ENCODE results near the gene ESPN.
"Not testable (repeated sequence)": the region's sequence is repeated elsewhere in the genome, so short reads cannot be mapped to it uniquely, and the experiment has no call there.

ESPN gene

DNA sequence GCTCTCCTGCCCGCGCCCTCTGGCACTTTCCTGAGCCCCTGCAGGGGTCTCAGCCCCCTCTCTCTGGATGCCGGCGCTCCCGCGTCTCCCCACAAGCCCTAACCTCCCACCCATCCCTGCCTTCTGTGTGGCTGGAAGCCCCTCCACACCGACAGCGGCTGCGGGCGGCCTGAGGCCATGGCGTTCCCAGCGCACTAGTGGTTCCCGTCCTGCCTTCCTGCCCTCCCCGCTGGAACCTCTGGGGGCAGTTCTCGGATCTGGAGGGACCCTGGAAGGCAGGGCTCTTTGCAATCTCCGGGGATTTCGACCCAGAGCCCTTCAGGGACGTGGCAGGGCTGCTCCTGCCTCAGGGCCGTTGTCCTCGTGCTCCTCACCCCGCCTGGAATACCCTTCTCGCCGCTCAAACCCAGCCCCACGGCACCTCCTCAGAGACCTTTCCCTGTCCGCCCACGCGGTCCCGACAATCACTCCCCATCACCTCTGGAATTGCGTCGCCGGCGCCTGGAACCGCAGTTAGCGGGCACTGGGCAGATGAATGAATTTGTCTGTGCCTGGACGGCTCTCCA lies 493 bp upstream of the ESPN start:
- no peak for TF ChIP-seq ZNF274 (IDR thresholded peaks at IDR 0.05; ENCODE audit: low read depth, low read length)
- TF ChIP-seq YY1 (IDR thresholded peaks at IDR 0.05; ENCODE audit: insufficient read depth, insufficient read length) = no peak
- TF ChIP-seq SUZ12 (IDR thresholded peaks at IDR 0.05; ENCODE audit: extremely low read depth, insufficient read depth, insufficient read length) = no peak
- Histone ChIP-seq H3K9me3 (ENCODE audit: insufficient read depth, low read length) (no peaks in the 10 kb centered on the region), H3K27me3 (ENCODE audit: insufficient read depth, insufficient read length) (peaks cover 64% of the 10 kb centered on the region), H3K9ac (ENCODE audit: insufficient read length, low read depth) (no peak overlapping the region), H3K4me3 (ENCODE audit: insufficient read length, low read depth) (no peak overlapping the region), H3K36me3 (ENCODE audit: insufficient read depth, insufficient read length, low read length) (no peaks in the 10 kb centered on the region), H3K4me1 (ENCODE audit: insufficient read depth, insufficient read length) (no peaks in the 10 kb centered on the region)
- DNase-seq (ENCODE audit: low read depth, low spot score) = no peak

DNA sequence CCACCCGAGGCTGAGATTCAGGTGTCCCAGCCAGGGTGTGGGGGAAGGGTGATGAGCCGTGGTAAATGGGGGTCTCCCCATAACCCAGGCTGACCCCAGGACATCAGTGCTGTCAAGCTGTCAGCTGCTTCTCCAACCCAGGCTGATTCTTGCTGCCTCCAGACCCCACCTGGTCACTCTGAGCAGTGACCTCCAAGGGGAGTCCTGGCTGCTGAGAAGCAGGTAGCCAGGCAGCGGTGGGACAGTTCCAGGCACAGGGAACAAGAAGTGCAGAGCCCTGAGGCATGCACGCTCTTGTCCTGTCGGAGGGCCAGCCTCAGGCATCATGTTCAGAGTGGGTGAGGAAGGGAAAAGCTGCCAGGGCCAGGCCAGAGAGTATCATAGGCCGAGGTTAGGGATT lies 1.1 kb downstream of the ESPN start:
- Histone ChIP-seq H3K4me1 (ENCODE audit: insufficient read depth, insufficient read length) (no peaks in the 10 kb centered on the region), H3K27me3 (ENCODE audit: insufficient read depth, insufficient read length) (peaks cover 53% of the 10 kb centered on the region), H3K4me3 (ENCODE audit: insufficient read length, low read depth) (no peak overlapping the region), H3K36me3 (ENCODE audit: insufficient read depth, insufficient read length, low read length) (no peaks in the 10 kb centered on the region), H3K9ac (ENCODE audit: insufficient read length, low read depth) (no peak overlapping the region), H3K9me3 (ENCODE audit: insufficient read depth, low read length) (no peaks in the 10 kb centered on the region)
- DNase-seq (ENCODE audit: low read depth, low spot score) = no peak
- TF ChIP-seq SUZ12 (IDR thresholded peaks at IDR 0.05; ENCODE audit: extremely low read depth, insufficient read depth, insufficient read length) = no peak
- no peak for TF ChIP-seq YY1 (IDR thresholded peaks at IDR 0.05; ENCODE audit: insufficient read depth, insufficient read length)
- TF ChIP-seq ZNF274 (IDR thresholded peaks at IDR 0.05; ENCODE audit: low read depth, low read length) = no peak

- Histone ChIP-seq H3K4me3 (ENCODE audit: insufficient read length, low read depth) (no peak overlapping the region), H3K36me3 (ENCODE audit: insufficient read depth, insufficient read length, low read length) (no peaks in the 10 kb centered on the region), H3K9ac (ENCODE audit: insufficient read length, low read depth) (no peak overlapping the region), H3K4me1 (ENCODE audit: insufficient read depth, insufficient read length) (peaks cover 2% of the 10 kb centered on the region), H3K9me3 (ENCODE audit: insufficient read depth, low read length) (no peaks in the 10 kb centered on the region), H3K27me3 (ENCODE audit: insufficient read depth, insufficient read length) (peaks cover 46% of the 10 kb centered on the region)
- no peak for DNase-seq (ENCODE audit: low read depth, low spot score)
- TF ChIP-seq YY1 (IDR thresholded peaks at IDR 0.05; ENCODE audit: insufficient read depth, insufficient read length) = no peak
Measured at GRCh38 chr1:6426277-6426971, 1.8 kb downstream of the ESPN start.

- TF ChIP-seq ZNF274 (IDR thresholded peaks at IDR 0.05; ENCODE audit: low read depth, low read length) = no peak
- TF ChIP-seq YY1 (IDR thresholded peaks at IDR 0.05; ENCODE audit: insufficient read depth, insufficient read length) = no peak
- Histone ChIP-seq H3K9me3 (ENCODE audit: insufficient read depth, low read length) (no peaks in the 10 kb centered on the region), H3K9ac (ENCODE audit: insufficient read length, low read depth) (no peak overlapping the region), H3K4me1 (ENCODE audit: insufficient read depth, insufficient read length) (peaks cover 2% of the 10 kb centered on the region), H3K4me3 (ENCODE audit: insufficient read length, low read depth) (no peak overlapping the region), H3K27me3 (ENCODE audit: insufficient read depth, insufficient read length) (peaks cover 40% of the 10 kb centered on the region), H3K36me3 (ENCODE audit: insufficient read depth, insufficient read length, low read length) (no peaks in the 10 kb centered on the region)
- no peak for DNase-seq (ENCODE audit: low read depth, low spot score)
Measured at GRCh38 chr1:6426972-6427350, 2.4 kb downstream of the ESPN start.

DNA sequence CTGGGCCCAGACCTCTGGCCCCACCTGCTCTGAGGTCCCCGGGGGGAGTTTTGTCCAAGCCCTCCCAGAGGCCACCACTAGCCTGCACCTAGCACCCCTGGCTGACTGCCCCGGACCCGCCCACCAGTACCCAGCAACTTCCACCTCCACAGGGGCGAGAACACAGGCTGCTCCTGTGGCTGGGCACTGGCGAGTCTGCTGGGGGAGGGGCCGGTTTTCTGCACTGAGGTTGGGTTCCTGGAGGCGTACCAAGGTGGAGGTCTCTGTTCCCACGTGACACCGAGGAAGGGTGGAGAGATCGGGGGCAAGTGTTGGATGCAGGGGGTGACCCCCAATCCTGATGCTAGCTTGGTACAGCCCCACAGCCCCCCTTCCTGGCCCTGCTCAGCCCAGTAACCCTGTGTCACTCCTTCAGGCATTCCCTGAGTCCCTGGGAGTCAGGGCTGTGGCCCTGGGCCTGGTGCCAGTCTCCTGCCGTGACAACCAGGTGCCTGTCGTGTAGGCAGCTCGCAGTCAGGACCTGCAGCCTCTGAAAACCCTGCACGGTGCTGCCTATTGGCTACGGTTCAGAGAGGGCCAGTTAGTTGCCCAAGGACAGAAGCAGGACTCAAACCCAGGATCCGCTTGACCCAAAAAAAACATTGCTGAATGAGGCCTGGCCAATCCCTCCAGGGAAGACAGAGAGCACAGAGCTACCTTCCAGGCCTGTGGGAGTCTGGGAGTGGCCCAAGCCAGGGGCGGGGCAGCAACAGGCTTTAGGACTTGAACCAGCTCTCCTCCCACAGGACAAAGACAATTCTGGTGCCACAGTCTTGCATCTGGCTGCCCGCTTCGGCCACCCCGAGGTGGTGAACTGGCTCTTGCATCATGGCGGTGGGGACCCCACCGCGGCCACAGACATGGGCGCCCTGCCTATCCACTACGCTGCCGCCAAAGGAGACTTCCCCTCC lies 3.1 kb downstream of the ESPN start:
- Histone ChIP-seq H3K4me3 (ENCODE audit: insufficient read length, low read depth) (no peak overlapping the region), H3K4me1 (ENCODE audit: insufficient read depth, insufficient read length) (peaks cover 2% of the 10 kb centered on the region), H3K9me3 (ENCODE audit: insufficient read depth, low read length) (no peaks in the 10 kb centered on the region), H3K27me3 (ENCODE audit: insufficient read depth, insufficient read length) (peaks cover 38% of the 10 kb centered on the region), H3K36me3 (ENCODE audit: insufficient read depth, insufficient read length, low read length) (no peaks in the 10 kb centered on the region), H3K9ac (ENCODE audit: insufficient read length, low read depth) (no peak overlapping the region)
- TF ChIP-seq ZNF274 (IDR thresholded peaks at IDR 0.05; ENCODE audit: low read depth, low read length) (no peak), YY1 (IDR thresholded peaks at IDR 0.05; ENCODE audit: insufficient read depth, insufficient read length) (no peak), SUZ12 (IDR thresholded peaks at IDR 0.05; ENCODE audit: extremely low read depth, insufficient read depth, insufficient read length) (no peak)
- no peak for DNase-seq (ENCODE audit: low read depth, low spot score)

- H3K9me3 ChIP-seq (ENCODE audit: insufficient read depth, low read length); DNase-seq (ENCODE audit: low read depth, low spot score); H3K36me3 ChIP-seq (ENCODE audit: insufficient read depth, insufficient read length, low read length); H3K9ac ChIP-seq (ENCODE audit: insufficient read length, low read depth); H3K4me1 ChIP-seq (ENCODE audit: insufficient read depth, insufficient read length); H3K4me3 ChIP-seq (ENCODE audit: insufficient read length, low read depth): not testable (repeated sequence)
- peaks cover 31% of the 10 kb centered on the region for H3K27me3 ChIP-seq (ENCODE audit: insufficient read depth, insufficient read length)
Measured at GRCh38 chr1:6428453-6428852, 3.9 kb downstream of the ESPN start.

GRCh38 chr1:6429660-6430411 lies 5.3 kb downstream of the ESPN start:
- not testable (repeated sequence) for H3K36me3 ChIP-seq (ENCODE audit: insufficient read depth, insufficient read length, low read length); DNase-seq (ENCODE audit: low read depth, low spot score); H3K4me3 ChIP-seq (ENCODE audit: insufficient read length, low read depth); H3K4me1 ChIP-seq (ENCODE audit: insufficient read depth, insufficient read length); H3K9me3 ChIP-seq (ENCODE audit: insufficient read depth, low read length); H3K9ac ChIP-seq (ENCODE audit: insufficient read length, low read depth)
- peaks cover 18% of the 10 kb centered on the region for H3K27me3 ChIP-seq (ENCODE audit: insufficient read depth, insufficient read length)

- H3K27me3 ChIP-seq (ENCODE audit: insufficient read depth, insufficient read length); H3K9ac ChIP-seq (ENCODE audit: insufficient read length, low read depth); H3K9me3 ChIP-seq (ENCODE audit: insufficient read depth, low read length); H3K4me3 ChIP-seq (ENCODE audit: insufficient read length, low read depth); H3K36me3 ChIP-seq (ENCODE audit: insufficient read depth, insufficient read length, low read length); DNase-seq (ENCODE audit: low read depth, low spot score); H3K4me1 ChIP-seq (ENCODE audit: insufficient read depth, insufficient read length): not testable (repeated sequence)
Measured at GRCh38 chr1:6431645-6432579, 7.3 kb downstream of the ESPN start.

Measured in NT2/D1 (cell line).